ENCODE results near the gene COPS7A.
A peak's percentile ranks its signal among the peaks of the same experiment; 100 is the strongest.
"Not testable (repeated sequence)": the region's sequence is repeated elsewhere in the genome, so short reads cannot be mapped to it uniquely, and the experiment has no call there.

Gene COPS7A

GRCh38 chr12:6699989-6700645 lies 23.7 kb upstream of the COPS7A start:
- ChIA-PET CTCF (interaction anchor here (1.0 to 5.8 kb wide), 7 partner anchors 9 to 85 kb away, joined by 3 to 99 read pairs (median 14); partner anchors contain the start of genes COPS7A, MLF2 and ZNF384), POLR2A (interaction anchor here (0.7 to 1.2 kb wide), 4 partner anchors 11 to 167 kb away, joined by 3 to 6 read pairs (median 4); partner anchors contain the start of genes CDCA3, CHD4, TPI1 and ZNF384)
- peak overlapping the region; percentile 70 for H3K4me3 ChIP-seq (ENCODE audit: low read depth, low read length)
- TF ChIP-seq CTCF (IDR thresholded peaks at IDR 0.05; ENCODE audit: insufficient read depth, low read length, missing control alignments): no peak
- no peak for DNase-seq (ENCODE audit: low read depth, low spot score)

- H3K4me3 ChIP-seq (ENCODE audit: low read depth, low read length): peak within 1 kb of the TSS; percentile 70
- no peak for TF ChIP-seq CTCF (IDR thresholded peaks at IDR 0.05; ENCODE audit: insufficient read depth, low read length, missing control alignments)
- no peak for DNase-seq (ENCODE audit: low read depth, low spot score)
- ChIA-PET CTCF (interaction anchor here (5.8 kb wide), 1 partner anchor 79 kb away, joined by 99 read pairs; no protein-coding TSS in a partner anchor), POLR2A (interaction anchor here (1.2 kb wide), 1 partner anchor 166 kb away, joined by 4 read pairs; the partner anchor contains the start of gene TPI1)
Measured at GRCh38 chr12:6700646-6701051, 23.2 kb upstream of the COPS7A start, which contains the start of gene PIANP. Gene PIANP, minus strand, starts transcription at chr12:6700815. Its CDS starts 2,754 bp downstream, at chr12:6698061.

GRCh38 chr12:6701078-6701768 lies 22.6 kb upstream of the COPS7A start:
- ChIA-PET CTCF (no interaction called here), POLR2A (no interaction called here)
- no peak for DNase-seq (ENCODE audit: low read depth, low spot score)
- TF ChIP-seq CTCF (IDR thresholded peaks at IDR 0.05; ENCODE audit: insufficient read depth, low read length, missing control alignments): no peak
- peak overlapping the region; percentile 70 for H3K4me3 ChIP-seq (ENCODE audit: low read depth, low read length)

DNA sequence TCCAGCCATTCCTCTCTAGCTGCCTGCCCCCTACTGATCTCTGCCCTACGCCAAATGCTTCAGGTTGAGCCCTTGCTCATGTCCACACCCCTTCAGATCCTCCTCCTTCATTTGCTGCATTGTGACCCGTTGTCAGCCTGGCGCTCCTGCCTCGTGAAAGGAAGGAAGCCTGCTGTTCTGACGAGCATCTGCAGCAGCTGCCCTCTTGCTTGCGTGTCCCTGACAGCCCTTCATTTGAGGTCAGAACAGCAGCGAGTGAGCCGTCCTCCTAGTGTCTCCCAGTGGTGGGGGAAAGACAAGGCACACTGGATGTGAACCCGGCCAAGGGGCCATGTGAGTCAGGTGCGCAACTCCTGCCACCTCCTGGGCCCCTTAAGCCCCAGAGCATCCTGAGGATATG lies 20.2 kb upstream of the COPS7A start:
- ChIA-PET CTCF (no interaction called here), POLR2A (no interaction called here)
- DNase-seq (ENCODE audit: low read depth, low spot score): no peak
- TF ChIP-seq CTCF (IDR thresholded peaks at IDR 0.05; ENCODE audit: insufficient read depth, low read length, missing control alignments): no peak
- H3K4me3 ChIP-seq (ENCODE audit: low read depth, low read length): no peak overlapping the region

DNA sequence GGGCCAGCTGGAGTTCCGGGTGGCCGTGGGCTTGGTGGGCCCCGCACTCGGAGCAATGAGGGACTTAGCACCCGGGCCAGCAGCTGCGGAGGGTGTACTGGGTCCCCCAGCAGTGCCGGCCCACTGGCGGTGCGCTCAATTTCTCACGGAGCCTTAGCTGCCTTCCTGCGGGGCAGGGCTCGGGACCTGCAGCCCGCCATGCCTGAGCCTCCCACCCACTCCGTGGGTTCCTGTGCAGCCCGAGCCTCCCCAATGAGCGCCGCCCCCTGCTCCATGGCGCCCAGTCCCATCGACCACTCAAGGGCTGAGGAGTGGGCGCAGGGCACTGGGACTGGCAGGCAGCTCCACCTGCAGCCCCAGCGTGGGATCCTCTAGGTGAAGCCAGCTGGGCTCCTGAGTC lies 15.5 kb upstream of the COPS7A start:
- CTCF ChIA-PET: interaction anchor here (2.2 to 3.8 kb wide), 2 partner anchors 10 to 45 kb away, joined by 7 to 11 read pairs; partner anchors contain the start of gene MLF2
- POLR2A ChIA-PET: interaction anchor here (1.8 kb wide), 1 partner anchor 16 kb away, joined by 6 read pairs; the partner anchor contains the start of gene COPS7A
- not testable (repeated sequence) for DNase-seq (ENCODE audit: low read depth, low spot score); H3K4me3 ChIP-seq (ENCODE audit: low read depth, low read length)

GRCh38 chr12:6708960-6709394 lies 14.9 kb upstream of the COPS7A start:
- POLR2A ChIA-PET: interaction anchor here (1.8 kb wide), 1 partner anchor 15 kb away, joined by 6 read pairs; the partner anchor contains the start of gene COPS7A
- DNase-seq (ENCODE audit: low read depth, low spot score): no peak
- CTCF ChIA-PET: interaction anchor here (1.4 to 3.8 kb wide), 3 partner anchors 11 to 45 kb away, joined by 3 to 11 read pairs (median 7); partner anchors contain the start of gene MLF2
- TF ChIP-seq CTCF (IDR thresholded peaks at IDR 0.05; ENCODE audit: insufficient read depth, low read length, missing control alignments): no peak
- no peak overlapping the region for H3K4me3 ChIP-seq (ENCODE audit: low read depth, low read length)

- POLR2A ChIA-PET: not testable (repeated sequence)
Measured at GRCh38 chr12:6716031-6716873, 7.6 kb upstream of the COPS7A start.

More at GRCh38 chr12:6716031-6716873, 7.6 kb upstream of the COPS7A start:
- H3K4me3 ChIP-seq (ENCODE audit: low read depth, low read length); CTCF ChIA-PET; DNase-seq (ENCODE audit: low read depth, low spot score): not testable (repeated sequence)

Data from AG04449 (cell line).